Panc1 (cell line): ENCODE measurements around the gene PDS5A. TPM values are rescaled to one million over a fixed set of nuclear protein-coding genes. Genes with fewer than 3 reads are reported as not detected.

Experiments
- ATAC-seq: fragments of 200-7000 bp; cut with Tn5 transposase; 2 replicates; pipeline ENCODE4 v1.9.1; 2020; ENCODE audit warnings: mild to moderate bottlenecking, moderate library complexity
- BruUV-seq: library from RNA; stranded (reverse); fragments of 400-500 nt; replicated peaks from 2 replicates; lab custom pipeline; 2021; lab: Mats Ljungman, UMichigan
- CTCF ChIA-PET: fragments of 300-600 bp; sonication (Branson Sonifier 250); formaldehyde crosslinking; loops from one replicate; lab custom pipeline; 2022; ENCODE audit warnings: antibody characterized with exemption; lab: Charles Lee
- POLR2A ChIA-PET: fragments of 300-600 bp; sonication (Branson Sonifier 250); formaldehyde crosslinking; loops from one replicate; lab custom pipeline; 2022; ENCODE audit warnings: antibody characterized with exemption; lab: Charles Lee
- DNase-seq: peaks from one replicate; pipeline ENCODE4 v3.0.0-alpha.2; 2010; ENCODE audit warnings: low read depth, low spot score
- H3K27ac ChIP-seq: 2 replicates; pipeline ENCODE4 v1.5.1; 2011; ENCODE audit warnings: mild to moderate bottlenecking, low read length, inconsistent platforms
- H3K27me3 ChIP-seq: fragments of 200-500 bp; sonication (Bioruptor generic); 2 replicates; pipeline ENCODE4 v1.6.0; 2014; ENCODE audit warnings: low read length, inconsistent platforms; ENCODE audit not compliant: control insufficient read depth, insufficient read depth
- H3K36me3 ChIP-seq: fragments of 200-500 bp; sonication (Bioruptor generic); 2 replicates; pipeline ENCODE4 v1.5.1; 2014; ENCODE audit warnings: inconsistent platforms, mild to moderate bottlenecking, low read length, moderate library complexity; ENCODE audit not compliant: control insufficient read depth, insufficient read depth
- H3K4me1 ChIP-seq: 2 replicates; pipeline ENCODE4 v1.5.1; 2011; ENCODE audit warnings: inconsistent platforms, mild to moderate bottlenecking, low read length, moderate library complexity; ENCODE audit not compliant: control insufficient read depth, insufficient read depth
- H3K4me3 ChIP-seq, 2 experiments: 2 replicates each; pipeline ENCODE4 v1.5.1; 2011 to 2012; ENCODE audit warnings: low read depth in 2 of 2, low read length in 2 of 2, mild to moderate bottlenecking in 2 of 2, inconsistent platforms in 1 of 2, moderate library complexity in 1 of 2
- H3K9me3 ChIP-seq: fragments of 200-500 bp; sonication (Bioruptor generic); 2 replicates; pipeline ENCODE4 v1.5.1; 2014; ENCODE audit warnings: low read depth, mild to moderate bottlenecking, inconsistent platforms, low read length, moderate library complexity; ENCODE audit not compliant: control insufficient read depth, insufficient read depth
- POLR2AphosphoS5 ChIP-seq: IDR thresholded peaks from 2 replicates; pipeline ENCODE4 v1.6.1; 2012; ENCODE audit warnings: mild to moderate bottlenecking, low read depth, low read length, moderate library complexity
- SIN3A ChIP-seq: IDR thresholded peaks from 2 replicates; pipeline ENCODE4 v1.6.1; 2012; ENCODE audit warnings: low read depth, mild to moderate bottlenecking, low read length, moderate library complexity, borderline replicate concordance; ENCODE audit not compliant: insufficient read depth
- TCF7L2 ChIP-seq: IDR thresholded peaks from 2 replicates; pipeline ENCODE4 v1.6.1; 2011; ENCODE audit warnings: mild to moderate bottlenecking, low read depth, low read length, inconsistent platforms
- in situ Hi-C: cut with HindIII; loops from 2 replicates; pipeline ENCODE4 v1.10.0; 2016; ENCODE audit warnings: low sequenced_read_pairs, low pct_unique_long_range_greater_than_20kb
- intact Hi-C: fragments of 100-400 bp; cut with micrococcal nuclease; formaldehyde crosslinking; loops from one replicate; pipeline ENCODE4 v1.10.0; 2022; ENCODE audit not compliant: unreplicated experiment
- total RNA-seq: library from RNA; stranded (reverse); gene quantifications from one replicate; pipeline ENCODE4 v1.2.1, GENCODE V29; 2021; ENCODE audit not compliant: unreplicated experiment
- TF ChIP-seq, protein P1 (sequence below), 2 experiments: IDR thresholded peaks; 2 replicates each; pipeline ENCODE4 v1.6.1; 2011 to 2012; ENCODE audit warnings: low read depth in 2 of 2, control low read depth in 1 of 2, low read length in 1 of 2, mild to moderate bottlenecking in 1 of 2, moderate library complexity in 1 of 2; ENCODE audit not compliant: insufficient read depth in 1 of 2
- TF ChIP-seq, protein P2 (sequence below): fragments of 450-650 bp; IDR thresholded peaks from 2 replicates; pipeline ENCODE4 v1.5.1; 2017; ENCODE audit warnings: mild to moderate bottlenecking

Gene PDS5A
- total RNA-seq, 1 experiment from 2014 or later = 69.2 TPM

DNA sequence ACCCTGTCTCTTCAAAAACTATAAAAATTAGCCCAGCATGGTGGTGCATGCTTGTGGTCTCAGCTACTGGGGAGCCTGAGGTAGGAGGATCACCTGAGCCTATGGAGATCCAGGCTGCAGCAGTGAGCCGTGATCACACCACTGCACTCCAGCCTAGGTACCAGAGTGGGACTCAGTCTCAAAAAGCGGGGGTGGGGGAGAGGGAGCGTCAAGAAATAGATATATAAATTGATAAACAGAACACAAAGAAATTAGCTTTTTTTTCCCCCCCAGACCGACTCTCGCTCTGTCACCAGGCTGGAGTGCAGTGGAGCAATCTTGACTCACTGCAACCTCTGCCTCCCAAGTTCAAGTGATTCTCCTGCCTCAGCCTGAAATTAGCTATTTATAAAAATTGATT lies 14.1 kb downstream of the PDS5A start:
- Histone ChIP-seq H3K9me3 (no peaks in the 10 kb centered on the region), H3K27me3 (no peaks in the 10 kb centered on the region), H3K4me1 (no peaks in the 10 kb centered on the region), H3K27ac (no peak overlapping the region), H3K4me3 (no peak overlapping the region), H3K36me3 (no peaks in the 10 kb centered on the region; the same call in 1 of the 2 replicates)
- POLR2A ChIA-PET = no interaction called here
- intact Hi-C loops = no loop called here
- TF ChIP-seq, protein P1, sequence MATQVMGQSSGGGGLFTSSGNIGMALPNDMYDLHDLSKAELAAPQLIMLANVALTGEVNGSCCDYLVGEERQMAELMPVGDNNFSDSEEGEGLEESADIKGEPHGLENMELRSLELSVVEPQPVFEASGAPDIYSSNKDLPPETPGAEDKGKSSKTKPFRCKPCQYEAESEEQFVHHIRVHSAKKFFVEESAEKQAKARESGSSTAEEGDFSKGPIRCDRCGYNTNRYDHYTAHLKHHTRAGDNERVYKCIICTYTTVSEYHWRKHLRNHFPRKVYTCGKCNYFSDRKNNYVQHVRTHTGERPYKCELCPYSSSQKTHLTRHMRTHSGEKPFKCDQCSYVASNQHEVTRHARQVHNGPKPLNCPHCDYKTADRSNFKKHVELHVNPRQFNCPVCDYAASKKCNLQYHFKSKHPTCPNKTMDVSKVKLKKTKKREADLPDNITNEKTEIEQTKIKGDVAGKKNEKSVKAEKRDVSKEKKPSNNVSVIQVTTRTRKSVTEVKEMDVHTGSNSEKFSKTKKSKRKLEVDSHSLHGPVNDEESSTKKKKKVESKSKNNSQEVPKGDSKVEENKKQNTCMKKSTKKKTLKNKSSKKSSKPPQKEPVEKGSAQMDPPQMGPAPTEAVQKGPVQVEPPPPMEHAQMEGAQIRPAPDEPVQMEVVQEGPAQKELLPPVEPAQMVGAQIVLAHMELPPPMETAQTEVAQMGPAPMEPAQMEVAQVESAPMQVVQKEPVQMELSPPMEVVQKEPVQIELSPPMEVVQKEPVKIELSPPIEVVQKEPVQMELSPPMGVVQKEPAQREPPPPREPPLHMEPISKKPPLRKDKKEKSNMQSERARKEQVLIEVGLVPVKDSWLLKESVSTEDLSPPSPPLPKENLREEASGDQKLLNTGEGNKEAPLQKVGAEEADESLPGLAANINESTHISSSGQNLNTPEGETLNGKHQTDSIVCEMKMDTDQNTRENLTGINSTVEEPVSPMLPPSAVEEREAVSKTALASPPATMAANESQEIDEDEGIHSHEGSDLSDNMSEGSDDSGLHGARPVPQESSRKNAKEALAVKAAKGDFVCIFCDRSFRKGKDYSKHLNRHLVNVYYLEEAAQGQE (IDR thresholded peaks at IDR 0.05; ENCODE audit: insufficient read depth in 1 of 2, low read depth in 2 of 2, low read length in 1 of 2) = no peak
- no peak for TF ChIP-seq POLR2AphosphoS5
- CTCF ChIA-PET = interaction anchor here (0.6 kb wide), 1 partner anchor 354 kb away, joined by 3 read pairs; no protein-coding TSS in a partner anchor
- BruUV-seq = no TSS peak
- DNase-seq (no peak), ATAC-seq (no peak)
- in situ Hi-C loops = no loop called here

DNA sequence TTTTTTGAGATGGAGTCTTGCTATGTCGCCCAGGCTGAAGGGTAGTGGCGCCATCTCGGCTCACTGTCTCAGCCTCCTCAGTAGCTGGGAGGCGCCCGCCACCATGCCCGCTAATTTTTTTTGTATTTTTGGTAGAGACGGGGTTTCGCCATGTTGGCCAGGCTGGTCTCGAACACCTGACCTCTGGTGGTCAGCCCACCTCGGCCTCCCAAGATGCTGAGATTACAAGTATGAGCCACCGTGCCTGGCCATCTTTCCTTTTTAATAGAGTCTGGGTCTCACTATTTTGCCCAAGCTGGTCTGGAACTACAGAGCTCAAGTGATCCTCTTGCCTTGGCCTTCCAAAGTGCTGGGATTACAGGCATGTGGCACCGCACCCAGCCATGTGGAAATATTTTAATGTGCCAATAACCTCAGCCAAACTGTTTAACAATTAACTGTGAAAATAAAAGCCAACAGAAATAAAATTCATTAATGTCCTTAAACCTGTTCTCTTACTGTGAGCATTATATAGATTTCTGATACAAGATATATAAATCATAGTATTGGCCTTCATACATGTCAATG lies 16.3 kb downstream of the PDS5A start:
- no peaks in the 10 kb centered on the region for H3K27me3 ChIP-seq
- intact Hi-C loops = no loop called here
- DNase-seq = no peak
- BruUV-seq = no TSS peak
- in situ Hi-C loops = no loop called here
- ChIA-PET CTCF (no interaction called here), POLR2A (no interaction called here)
- no peaks in the 10 kb centered on the region; the same call in 1 of the 2 replicates for H3K36me3 ChIP-seq
- TF ChIP-seq POLR2AphosphoS5 (no peak), TCF7L2 (no peak), SIN3A (no peak)
- TF ChIP-seq, protein P1 (IDR thresholded peaks at IDR 0.05; ENCODE audit: insufficient read depth in 1 of 2, low read depth in 2 of 2, low read length in 1 of 2) = no peak
- TF ChIP-seq, protein P2, sequence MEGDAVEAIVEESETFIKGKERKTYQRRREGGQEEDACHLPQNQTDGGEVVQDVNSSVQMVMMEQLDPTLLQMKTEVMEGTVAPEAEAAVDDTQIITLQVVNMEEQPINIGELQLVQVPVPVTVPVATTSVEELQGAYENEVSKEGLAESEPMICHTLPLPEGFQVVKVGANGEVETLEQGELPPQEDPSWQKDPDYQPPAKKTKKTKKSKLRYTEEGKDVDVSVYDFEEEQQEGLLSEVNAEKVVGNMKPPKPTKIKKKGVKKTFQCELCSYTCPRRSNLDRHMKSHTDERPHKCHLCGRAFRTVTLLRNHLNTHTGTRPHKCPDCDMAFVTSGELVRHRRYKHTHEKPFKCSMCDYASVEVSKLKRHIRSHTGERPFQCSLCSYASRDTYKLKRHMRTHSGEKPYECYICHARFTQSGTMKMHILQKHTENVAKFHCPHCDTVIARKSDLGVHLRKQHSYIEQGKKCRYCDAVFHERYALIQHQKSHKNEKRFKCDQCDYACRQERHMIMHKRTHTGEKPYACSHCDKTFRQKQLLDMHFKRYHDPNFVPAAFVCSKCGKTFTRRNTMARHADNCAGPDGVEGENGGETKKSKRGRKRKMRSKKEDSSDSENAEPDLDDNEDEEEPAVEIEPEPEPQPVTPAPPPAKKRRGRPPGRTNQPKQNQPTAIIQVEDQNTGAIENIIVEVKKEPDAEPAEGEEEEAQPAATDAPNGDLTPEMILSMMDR = no peak
- H3K4me3 ChIP-seq = no peak overlapping the region
- no peaks in the 10 kb centered on the region; the same call in 1 of the 2 replicates for H3K4me1 ChIP-seq
- no peak for ATAC-seq
- H3K9me3 ChIP-seq = no peaks in the 10 kb centered on the region
- no peak overlapping the region for H3K27ac ChIP-seq
